GM19043 (cell line): ENCODE data around the gene EDDM13.
"Not testable (repeated sequence)": the region's sequence is repeated elsewhere in the genome, so short reads cannot be mapped to it uniquely, and the experiment has no call there.

Source experiments
- ATAC-seq: cut with Tn5 transposase; IDR thresholded peaks from one replicate; pipeline ENCODE4 v1.9.1; 2021; ENCODE audit warnings: low read depth; ENCODE audit not compliant: unreplicated experiment

EDDM13 gene

GRCh38 chr19:56272161-56272798 lies at the start of gene EDDM13:
TSS of gene EDDM13 (plus strand) at chr19:56272748. CDS start at chr19:56272835, 87 bp downstream.
- ATAC-seq, result no peak

GRCh38 chr19:56222901-56223300 lies 49.6 kb upstream of the EDDM13 start:
- ATAC-seq, result no peak

- ATAC-seq, result no peak
These were observed 49.1 kb upstream of the EDDM13 start for GRCh38 chr19:56223481-56223880.

GRCh38 chr19:56245121-56245740 lies 27.3 kb upstream of the EDDM13 start:
- ATAC-seq, result no peak

- not testable (repeated sequence) for ATAC-seq
These were observed 26.8 kb upstream of the EDDM13 start for GRCh38 chr19:56245764-56246163.

- not testable (repeated sequence) for ATAC-seq
These were observed 23.7 kb upstream of the EDDM13 start for GRCh38 chr19:56248736-56249338.

GRCh38 chr19:56252699-56253422 lies 19.7 kb upstream of the EDDM13 start:
- ATAC-seq, result no peak

- no peak for ATAC-seq
These were observed 18.8 kb upstream of the EDDM13 start for GRCh38 chr19:56253737-56254136.

- no peak for ATAC-seq
These were observed 14.3 kb upstream of the EDDM13 start for GRCh38 chr19:56258272-56258671.

GRCh38 chr19:56261145-56261544 lies 11.4 kb upstream of the EDDM13 start:
- no peak for ATAC-seq

- ATAC-seq, result not testable (repeated sequence)
These were observed 10.6 kb upstream of the EDDM13 start for GRCh38 chr19:56261932-56262331.

- no peak for ATAC-seq
These were observed 9.2 kb upstream of the EDDM13 start for GRCh38 chr19:56263319-56263718.

GRCh38 chr19:56266051-56266450 lies 6.5 kb upstream of the EDDM13 start:
- ATAC-seq, result no peak

GRCh38 chr19:56269348-56269747 lies 3.2 kb upstream of the EDDM13 start:
- no peak for ATAC-seq

GRCh38 chr19:56270676-56271075 lies 1.9 kb upstream of the EDDM13 start:
- ATAC-seq, result no peak

- ATAC-seq, result no peak
These were observed 1.4 kb upstream of the EDDM13 start for GRCh38 chr19:56271151-56271550.

GRCh38 chr19:56273563-56274117 lies 1.1 kb downstream of the EDDM13 start:
- ATAC-seq, result no peak

- ATAC-seq, result no peak
These were observed 10.3 kb downstream of the EDDM13 start for GRCh38 chr19:56282809-56283208.

- ATAC-seq, result no peak
These were observed 12.2 kb downstream of the EDDM13 start for GRCh38 chr19:56284746-56285145.

GRCh38 chr19:56290104-56290503 lies 17.6 kb downstream of the EDDM13 start:
- no peak for ATAC-seq

GRCh38 chr19:56291867-56292266 lies 19.3 kb downstream of the EDDM13 start:
- ATAC-seq, result no peak
